ENCODE measurements around the gene PTRH2.

The PTRH2 gene

GRCh38 chr17:59716427-59716826 is 9.2 kb upstream of the PTRH2 start:
- no peak for DNase-seq

GRCh38 chr17:59714255-59714654 is 7.0 kb upstream of the PTRH2 start:
- DNase-seq, result no peak

GRCh38 chr17:59712862-59713261 is 5.6 kb upstream of the PTRH2 start:
- no peak for DNase-seq

- DNase-seq, result no peak
Measured at GRCh38 chr17:59711936-59712335, 4.7 kb upstream of the PTRH2 start.

- DNase-seq, result no peak
Measured at GRCh38 chr17:59707971-59708430, 771 bp upstream of the PTRH2 start.

GRCh38 chr17:59702304-59702703 is 4.9 kb downstream of the PTRH2 start:
- DNase-seq, result no peak

GRCh38 chr17:59699786-59700185 is 7.4 kb downstream of the PTRH2 start:
- DNase-seq, result no peak

GRCh38 chr17:59699218-59699617 is 8.0 kb downstream of the PTRH2 start:
- no peak for DNase-seq

- DNase-seq, result no peak
Measured at GRCh38 chr17:59698143-59698542, 9.1 kb downstream of the PTRH2 start.

GRCh38 chr17:59696682-59697277 is 10.4 kb downstream of the PTRH2 start:
- no peak for DNase-seq

- DNase-seq, result no peak
Measured at GRCh38 chr17:59695945-59696681, 11.1 kb downstream of the PTRH2 start.

GRCh38 chr17:59694344-59694743 is 12.9 kb downstream of the PTRH2 start:
- no peak for DNase-seq

GRCh38 chr17:59693582-59693981 is 13.6 kb downstream of the PTRH2 start:
- no peak for DNase-seq

- no peak for DNase-seq
Measured at GRCh38 chr17:59688496-59688895, 18.7 kb downstream of the PTRH2 start.

- no peak for DNase-seq
Measured at GRCh38 chr17:59688008-59688407, 19.2 kb downstream of the PTRH2 start.

- DNase-seq, result no peak
Measured at GRCh38 chr17:59684967-59685366, 22.3 kb downstream of the PTRH2 start.

- DNase-seq, result no peak
Measured at GRCh38 chr17:59683283-59683682, 23.9 kb downstream of the PTRH2 start.

- DNase-seq, result no peak
Measured at GRCh38 chr17:59680314-59680713, 26.9 kb downstream of the PTRH2 start.

GRCh38 chr17:59678918-59679317 is 28.3 kb downstream of the PTRH2 start:
- DNase-seq, result no peak

- DNase-seq, result no peak
Measured at GRCh38 chr17:59676716-59677115, 30.5 kb downstream of the PTRH2 start.

- DNase-seq, result no peak
Measured at GRCh38 chr17:59675231-59675630, 32.0 kb downstream of the PTRH2 start.

GRCh38 chr17:59671386-59671785 is 35.8 kb downstream of the PTRH2 start:
- DNase-seq, result no peak

- no peak for DNase-seq
Measured at GRCh38 chr17:59669944-59670343, 37.3 kb downstream of the PTRH2 start.

GRCh38 chr17:59669411-59669810 is 37.8 kb downstream of the PTRH2 start:
- DNase-seq, result no peak

GRCh38 chr17:59668816-59669215 is 38.4 kb downstream of the PTRH2 start:
- no peak for DNase-seq

Data from activated CD4-positive, alpha-beta T cell treated with anti-CD3 and anti-CD28 coated beads for 4 hours (primary cell).